ENCODE data around the gene GMPPB. TPM values are rescaled to one million over a fixed set of nuclear protein-coding genes. Genes with fewer than 3 reads are reported as not detected.
A peak's percentile ranks its signal among the peaks of the same experiment; 100 is the strongest.

The GMPPB gene
- total and polyA plus RNA-seq, 9 of the 15 experiments (the other 6 are each of a cell fraction or from before 2014, with no cell fraction given) = 0.53 to 17.4 (median 8.1) TPM

DNA sequence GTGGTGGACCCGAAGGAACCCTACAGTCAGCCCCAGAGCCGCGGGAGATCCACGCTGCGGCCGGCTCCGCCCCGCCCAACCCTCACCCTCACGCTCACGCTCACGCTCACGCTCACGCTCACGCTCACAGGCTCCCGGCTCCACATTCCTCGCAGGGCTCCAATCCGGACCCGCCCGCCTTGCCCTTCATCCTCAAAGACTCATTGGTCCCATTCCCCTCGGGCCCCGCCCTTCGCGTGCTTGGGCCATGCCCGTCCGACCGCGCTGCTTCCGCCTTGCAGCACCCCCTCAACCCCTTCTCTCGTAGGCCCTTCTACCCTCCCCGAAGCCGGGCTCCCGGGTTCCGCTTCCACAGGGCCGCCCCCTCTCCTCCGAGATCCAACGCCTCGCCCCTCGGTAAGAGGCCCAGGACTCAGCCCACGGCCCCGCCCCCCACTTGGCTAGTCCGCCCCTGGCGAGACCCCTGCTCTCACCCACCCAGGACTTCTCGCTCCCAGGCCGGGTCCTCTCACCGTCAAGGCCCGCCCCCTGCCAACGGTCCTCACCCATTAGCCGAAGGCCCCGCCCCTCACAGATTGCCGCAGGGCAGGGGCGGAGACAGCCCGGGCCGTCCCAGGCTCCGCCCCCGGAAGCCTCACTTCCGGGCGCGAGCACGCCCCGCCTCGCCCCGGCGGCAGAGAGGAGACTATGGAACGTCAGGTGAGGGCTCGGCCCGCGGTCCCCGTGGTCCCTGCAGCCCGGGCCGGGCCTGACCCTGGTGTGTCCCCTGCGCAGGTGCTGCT is 49.8 kb downstream of the GMPPB start, which contains the start of gene APEH (continued):
- TF ChIP-seq, protein P1, sequence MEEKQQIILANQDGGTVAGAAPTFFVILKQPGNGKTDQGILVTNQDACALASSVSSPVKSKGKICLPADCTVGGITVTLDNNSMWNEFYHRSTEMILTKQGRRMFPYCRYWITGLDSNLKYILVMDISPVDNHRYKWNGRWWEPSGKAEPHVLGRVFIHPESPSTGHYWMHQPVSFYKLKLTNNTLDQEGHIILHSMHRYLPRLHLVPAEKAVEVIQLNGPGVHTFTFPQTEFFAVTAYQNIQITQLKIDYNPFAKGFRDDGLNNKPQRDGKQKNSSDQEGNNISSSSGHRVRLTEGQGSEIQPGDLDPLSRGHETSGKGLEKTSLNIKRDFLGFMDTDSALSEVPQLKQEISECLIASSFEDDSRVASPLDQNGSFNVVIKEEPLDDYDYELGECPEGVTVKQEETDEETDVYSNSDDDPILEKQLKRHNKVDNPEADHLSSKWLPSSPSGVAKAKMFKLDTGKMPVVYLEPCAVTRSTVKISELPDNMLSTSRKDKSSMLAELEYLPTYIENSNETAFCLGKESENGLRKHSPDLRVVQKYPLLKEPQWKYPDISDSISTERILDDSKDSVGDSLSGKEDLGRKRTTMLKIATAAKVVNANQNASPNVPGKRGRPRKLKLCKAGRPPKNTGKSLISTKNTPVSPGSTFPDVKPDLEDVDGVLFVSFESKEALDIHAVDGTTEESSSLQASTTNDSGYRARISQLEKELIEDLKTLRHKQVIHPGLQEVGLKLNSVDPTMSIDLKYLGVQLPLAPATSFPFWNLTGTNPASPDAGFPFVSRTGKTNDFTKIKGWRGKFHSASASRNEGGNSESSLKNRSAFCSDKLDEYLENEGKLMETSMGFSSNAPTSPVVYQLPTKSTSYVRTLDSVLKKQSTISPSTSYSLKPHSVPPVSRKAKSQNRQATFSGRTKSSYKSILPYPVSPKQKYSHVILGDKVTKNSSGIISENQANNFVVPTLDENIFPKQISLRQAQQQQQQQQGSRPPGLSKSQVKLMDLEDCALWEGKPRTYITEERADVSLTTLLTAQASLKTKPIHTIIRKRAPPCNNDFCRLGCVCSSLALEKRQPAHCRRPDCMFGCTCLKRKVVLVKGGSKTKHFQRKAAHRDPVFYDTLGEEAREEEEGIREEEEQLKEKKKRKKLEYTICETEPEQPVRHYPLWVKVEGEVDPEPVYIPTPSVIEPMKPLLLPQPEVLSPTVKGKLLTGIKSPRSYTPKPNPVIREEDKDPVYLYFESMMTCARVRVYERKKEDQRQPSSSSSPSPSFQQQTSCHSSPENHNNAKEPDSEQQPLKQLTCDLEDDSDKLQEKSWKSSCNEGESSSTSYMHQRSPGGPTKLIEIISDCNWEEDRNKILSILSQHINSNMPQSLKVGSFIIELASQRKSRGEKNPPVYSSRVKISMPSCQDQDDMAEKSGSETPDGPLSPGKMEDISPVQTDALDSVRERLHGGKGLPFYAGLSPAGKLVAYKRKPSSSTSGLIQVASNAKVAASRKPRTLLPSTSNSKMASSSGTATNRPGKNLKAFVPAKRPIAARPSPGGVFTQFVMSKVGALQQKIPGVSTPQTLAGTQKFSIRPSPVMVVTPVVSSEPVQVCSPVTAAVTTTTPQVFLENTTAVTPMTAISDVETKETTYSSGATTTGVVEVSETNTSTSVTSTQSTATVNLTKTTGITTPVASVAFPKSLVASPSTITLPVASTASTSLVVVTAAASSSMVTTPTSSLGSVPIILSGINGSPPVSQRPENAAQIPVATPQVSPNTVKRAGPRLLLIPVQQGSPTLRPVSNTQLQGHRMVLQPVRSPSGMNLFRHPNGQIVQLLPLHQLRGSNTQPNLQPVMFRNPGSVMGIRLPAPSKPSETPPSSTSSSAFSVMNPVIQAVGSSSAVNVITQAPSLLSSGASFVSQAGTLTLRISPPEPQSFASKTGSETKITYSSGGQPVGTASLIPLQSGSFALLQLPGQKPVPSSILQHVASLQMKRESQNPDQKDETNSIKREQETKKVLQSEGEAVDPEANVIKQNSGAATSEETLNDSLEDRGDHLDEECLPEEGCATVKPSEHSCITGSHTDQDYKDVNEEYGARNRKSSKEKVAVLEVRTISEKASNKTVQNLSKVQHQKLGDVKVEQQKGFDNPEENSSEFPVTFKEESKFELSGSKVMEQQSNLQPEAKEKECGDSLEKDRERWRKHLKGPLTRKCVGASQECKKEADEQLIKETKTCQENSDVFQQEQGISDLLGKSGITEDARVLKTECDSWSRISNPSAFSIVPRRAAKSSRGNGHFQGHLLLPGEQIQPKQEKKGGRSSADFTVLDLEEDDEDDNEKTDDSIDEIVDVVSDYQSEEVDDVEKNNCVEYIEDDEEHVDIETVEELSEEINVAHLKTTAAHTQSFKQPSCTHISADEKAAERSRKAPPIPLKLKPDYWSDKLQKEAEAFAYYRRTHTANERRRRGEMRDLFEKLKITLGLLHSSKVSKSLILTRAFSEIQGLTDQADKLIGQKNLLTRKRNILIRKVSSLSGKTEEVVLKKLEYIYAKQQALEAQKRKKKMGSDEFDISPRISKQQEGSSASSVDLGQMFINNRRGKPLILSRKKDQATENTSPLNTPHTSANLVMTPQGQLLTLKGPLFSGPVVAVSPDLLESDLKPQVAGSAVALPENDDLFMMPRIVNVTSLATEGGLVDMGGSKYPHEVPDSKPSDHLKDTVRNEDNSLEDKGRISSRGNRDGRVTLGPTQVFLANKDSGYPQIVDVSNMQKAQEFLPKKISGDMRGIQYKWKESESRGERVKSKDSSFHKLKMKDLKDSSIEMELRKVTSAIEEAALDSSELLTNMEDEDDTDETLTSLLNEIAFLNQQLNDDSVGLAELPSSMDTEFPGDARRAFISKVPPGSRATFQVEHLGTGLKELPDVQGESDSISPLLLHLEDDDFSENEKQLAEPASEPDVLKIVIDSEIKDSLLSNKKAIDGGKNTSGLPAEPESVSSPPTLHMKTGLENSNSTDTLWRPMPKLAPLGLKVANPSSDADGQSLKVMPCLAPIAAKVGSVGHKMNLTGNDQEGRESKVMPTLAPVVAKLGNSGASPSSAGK (IDR thresholded peaks at IDR 0.05) = peak; percentile 87
- TF ChIP-seq POLR2A (conservative IDR thresholded peaks at IDR 0.05) (peak; percentile 80), ZNF184 (CRISPR knock-in tag; IDR thresholded peaks at IDR 0.05) (no peak), SUPT5H (IDR thresholded peaks at IDR 0.05) (peak; percentile 77), HCFC1 (IDR thresholded peaks at IDR 0.05; ENCODE audit: low read depth, low read length) (peak; percentile 48; the same call in 1 of the 2 replicates), SIN3B (IDR thresholded peaks at IDR 0.05; ENCODE audit: low read depth) (peak; percentile 25; the same call in 1 of the 2 replicates), NR4A1 (CRISPR knock-in tag; IDR thresholded peaks at IDR 0.05) (no peak), NR4A1 (tag; IDR thresholded peaks at IDR 0.05) (0 out of 2 replicates have a peak, but pooled peaks have one; percentile 7), L3MBTL2 (IDR thresholded peaks at IDR 0.05) (peak; percentile 81)
- TF ChIP-seq, protein P2, sequence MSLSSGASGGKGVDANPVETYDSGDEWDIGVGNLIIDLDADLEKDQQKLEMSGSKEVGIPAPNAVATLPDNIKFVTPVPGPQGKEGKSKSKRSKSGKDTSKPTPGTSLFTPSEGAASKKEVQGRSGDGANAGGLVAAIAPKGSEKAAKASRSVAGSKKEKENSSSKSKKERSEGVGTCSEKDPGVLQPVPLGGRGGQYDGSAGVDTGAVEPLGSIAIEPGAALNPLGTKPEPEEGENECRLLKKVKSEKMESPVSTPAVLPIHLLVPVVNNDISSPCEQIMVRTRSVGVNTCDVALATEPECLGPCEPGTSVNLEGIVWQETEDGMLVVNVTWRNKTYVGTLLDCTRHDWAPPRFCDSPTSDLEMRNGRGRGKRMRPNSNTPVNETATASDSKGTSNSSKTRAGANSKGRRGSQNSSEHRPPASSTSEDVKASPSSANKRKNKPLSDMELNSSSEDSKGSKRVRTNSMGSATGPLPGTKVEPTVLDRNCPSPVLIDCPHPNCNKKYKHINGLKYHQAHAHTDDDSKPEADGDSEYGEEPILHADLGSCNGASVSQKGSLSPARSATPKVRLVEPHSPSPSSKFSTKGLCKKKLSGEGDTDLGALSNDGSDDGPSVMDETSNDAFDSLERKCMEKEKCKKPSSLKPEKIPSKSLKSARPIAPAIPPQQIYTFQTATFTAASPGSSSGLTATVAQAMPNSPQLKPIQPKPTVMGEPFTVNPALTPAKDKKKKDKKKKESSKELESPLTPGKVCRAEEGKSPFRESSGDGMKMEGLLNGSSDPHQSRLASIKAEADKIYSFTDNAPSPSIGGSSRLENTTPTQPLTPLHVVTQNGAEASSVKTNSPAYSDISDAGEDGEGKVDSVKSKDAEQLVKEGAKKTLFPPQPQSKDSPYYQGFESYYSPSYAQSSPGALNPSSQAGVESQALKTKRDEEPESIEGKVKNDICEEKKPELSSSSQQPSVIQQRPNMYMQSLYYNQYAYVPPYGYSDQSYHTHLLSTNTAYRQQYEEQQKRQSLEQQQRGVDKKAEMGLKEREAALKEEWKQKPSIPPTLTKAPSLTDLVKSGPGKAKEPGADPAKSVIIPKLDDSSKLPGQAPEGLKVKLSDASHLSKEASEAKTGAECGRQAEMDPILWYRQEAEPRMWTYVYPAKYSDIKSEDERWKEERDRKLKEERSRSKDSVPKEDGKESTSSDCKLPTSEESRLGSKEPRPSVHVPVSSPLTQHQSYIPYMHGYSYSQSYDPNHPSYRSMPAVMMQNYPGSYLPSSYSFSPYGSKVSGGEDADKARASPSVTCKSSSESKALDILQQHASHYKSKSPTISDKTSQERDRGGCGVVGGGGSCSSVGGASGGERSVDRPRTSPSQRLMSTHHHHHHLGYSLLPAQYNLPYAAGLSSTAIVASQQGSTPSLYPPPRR (CRISPR knock-in tag; IDR thresholded peaks at IDR 0.05; ENCODE audit: borderline replicate concordance) = no peak

Measured in K562 (cell line).